ENCODE data around the gene ARID1B. TPM values are rescaled to one million over a fixed set of nuclear protein-coding genes. Genes with fewer than 3 reads are reported as not detected.

The ARID1B gene
- total RNA-seq, 1 donor from 2014 or later = 66.3 TPM

DNA sequence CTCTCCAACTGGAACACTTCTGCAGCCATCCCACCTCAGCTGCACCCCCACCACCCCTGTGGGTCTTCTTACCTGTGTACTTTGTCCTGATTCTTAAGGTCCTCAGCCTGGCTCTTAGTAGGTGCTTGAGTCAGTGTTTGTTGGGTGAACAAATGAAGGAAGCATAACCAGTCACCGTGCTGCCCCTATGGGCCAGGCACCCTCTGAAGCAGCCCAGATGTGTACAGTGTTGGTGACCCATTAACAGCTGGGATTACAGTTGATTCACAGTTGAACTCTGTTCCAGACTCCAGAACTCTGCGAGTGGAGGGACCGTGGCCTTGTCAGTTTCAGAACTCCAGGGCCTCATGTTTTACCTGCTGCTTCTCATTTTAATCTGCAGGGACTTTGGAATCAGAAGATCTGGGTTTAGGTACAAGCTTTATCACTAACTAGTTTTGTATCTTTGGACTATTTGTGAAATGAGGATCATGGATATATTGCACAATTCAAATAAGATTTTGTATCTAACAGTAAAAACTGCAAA lies 342.4 kb downstream of the ARID1B start:
- DNase-seq (ENCODE audit: low spot score) = no peak
- H3K27me3 Mint-ChIP-seq (ENCODE audit: low read depth) = no peaks in the 10 kb centered on the region
- intact Hi-C loops (cut with micrococcal nuclease) = no loop called here
- peaks cover 10% of the 10 kb centered on the region for H3K36me3 Mint-ChIP-seq (ENCODE audit: low read depth)
- no peaks in the 10 kb centered on the region for H3K9me3 Mint-ChIP-seq
- H3K4me3 Mint-ChIP-seq (ENCODE audit: low read depth) = no peak overlapping the region
- no peak overlapping the region for H3K27ac Mint-ChIP-seq
- H3K4me1 Mint-ChIP-seq (ENCODE audit: low read depth) = peaks cover 6% of the 10 kb centered on the region

DNA sequence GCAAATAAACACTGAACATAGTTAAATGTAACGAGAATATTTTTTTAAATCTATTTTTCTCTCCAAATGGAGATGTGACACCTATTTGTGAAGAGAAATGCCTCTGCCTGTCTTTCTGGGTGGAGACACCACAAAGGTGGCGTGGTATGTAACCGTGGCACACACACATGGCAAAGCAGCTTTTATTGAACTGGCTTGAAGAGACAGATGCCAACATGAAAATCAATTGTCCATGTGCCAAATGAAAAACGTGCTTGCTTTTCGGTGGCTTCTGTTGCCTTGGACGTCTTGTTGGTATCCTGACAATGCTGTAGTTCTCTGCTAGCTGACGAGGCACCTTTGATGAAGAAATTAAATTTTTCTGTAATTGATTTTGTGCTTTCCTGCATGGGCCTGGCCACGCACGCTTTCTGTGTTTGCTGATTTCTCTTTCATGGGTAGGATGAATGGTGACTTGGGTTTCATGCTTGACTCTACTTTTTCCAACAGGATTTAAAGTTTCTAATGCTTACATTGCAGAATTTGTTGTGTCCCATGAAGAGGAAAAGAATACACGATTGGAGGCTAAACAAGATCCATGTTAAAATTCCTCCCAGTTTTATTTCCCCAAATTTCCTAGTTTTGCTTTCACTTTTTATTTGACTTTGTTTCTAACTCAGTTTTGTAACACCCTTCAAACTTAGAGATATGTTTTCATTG lies 343.5 kb downstream of the ARID1B start:
- no peak overlapping the region for H3K4me3 Mint-ChIP-seq (ENCODE audit: low read depth)
- no peaks in the 10 kb centered on the region for H3K9me3 Mint-ChIP-seq
- peaks cover 10% of the 10 kb centered on the region for H3K4me1 Mint-ChIP-seq (ENCODE audit: low read depth)
- no peak for DNase-seq (ENCODE audit: low spot score)
- H3K27ac Mint-ChIP-seq = no peak overlapping the region
- intact Hi-C loops (cut with micrococcal nuclease) = no loop called here
- H3K27me3 Mint-ChIP-seq (ENCODE audit: low read depth) = no peaks in the 10 kb centered on the region
- H3K36me3 Mint-ChIP-seq (ENCODE audit: low read depth) = peaks cover 4% of the 10 kb centered on the region

GRCh38 chr6:157121897-157122296 lies 344.7 kb downstream of the ARID1B start:
- H3K4me1 Mint-ChIP-seq (ENCODE audit: low read depth) = peaks cover 10% of the 10 kb centered on the region
- H3K27me3 Mint-ChIP-seq (ENCODE audit: low read depth) = no peaks in the 10 kb centered on the region
- H3K9me3 Mint-ChIP-seq = no peaks in the 10 kb centered on the region
- no peak overlapping the region for H3K4me3 Mint-ChIP-seq (ENCODE audit: low read depth)
- H3K36me3 Mint-ChIP-seq (ENCODE audit: low read depth) = peaks cover 4% of the 10 kb centered on the region
- no peak for DNase-seq (ENCODE audit: low spot score)
- H3K27ac Mint-ChIP-seq = no peak overlapping the region
- intact Hi-C loops (cut with micrococcal nuclease) = no loop called here

GRCh38 chr6:157123234-157123633 lies 346.1 kb downstream of the ARID1B start:
- DNase-seq (ENCODE audit: low spot score) = no peak
- Mint-ChIP-seq H3K36me3 (ENCODE audit: low read depth) (peaks cover 5% of the 10 kb centered on the region), H3K9me3 (no peaks in the 10 kb centered on the region), H3K27ac (no peak overlapping the region), H3K4me1 (ENCODE audit: low read depth) (peaks cover 10% of the 10 kb centered on the region), H3K4me3 (ENCODE audit: low read depth) (no peak overlapping the region), H3K27me3 (ENCODE audit: low read depth) (no peaks in the 10 kb centered on the region)
- intact Hi-C loops (cut with micrococcal nuclease) = no loop called here

DNA sequence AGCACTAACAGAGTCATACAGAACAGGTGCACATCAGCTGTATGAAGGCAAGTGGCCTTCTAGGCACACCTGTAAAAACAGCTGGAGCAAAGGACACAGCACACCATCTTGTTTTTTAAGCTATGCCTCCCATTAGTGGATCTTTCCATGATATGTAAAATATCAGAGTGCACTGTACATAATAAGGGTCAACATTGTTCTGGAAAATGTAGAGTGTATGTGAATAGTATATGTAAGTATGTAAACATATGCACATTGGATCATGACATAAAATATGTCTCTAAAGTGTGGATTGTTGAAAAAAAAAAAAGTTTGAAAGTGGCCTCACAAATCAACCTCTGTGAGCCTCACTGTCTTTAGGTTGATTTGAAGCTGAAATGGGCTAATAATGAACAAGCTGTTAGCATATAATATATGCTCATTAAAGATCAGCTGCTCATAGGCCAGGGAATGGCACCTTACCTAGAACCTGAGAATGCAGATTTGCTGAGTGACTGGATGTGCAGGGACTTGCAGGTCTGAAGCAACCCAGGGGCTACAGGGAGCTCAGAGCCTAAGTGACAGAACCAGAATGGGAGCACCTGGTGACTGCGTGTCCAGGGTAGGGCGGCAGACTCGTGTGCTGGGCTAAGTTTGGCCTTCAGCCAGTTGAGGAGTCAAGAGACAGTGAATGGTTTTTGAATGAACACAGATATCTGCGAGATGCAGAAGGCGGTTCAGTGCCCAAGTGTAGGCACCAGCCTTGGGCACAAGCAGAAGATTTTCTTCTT lies 347.5 kb downstream of the ARID1B start:
- peaks cover 9% of the 10 kb centered on the region for H3K36me3 Mint-ChIP-seq (ENCODE audit: low read depth)
- intact Hi-C loops (cut with micrococcal nuclease) = no loop called here
- no peaks in the 10 kb centered on the region for H3K27me3 Mint-ChIP-seq (ENCODE audit: low read depth)
- no peak for DNase-seq (ENCODE audit: low spot score)
- no peaks in the 10 kb centered on the region for H3K9me3 Mint-ChIP-seq
- H3K4me1 Mint-ChIP-seq (ENCODE audit: low read depth) = peaks cover 13% of the 10 kb centered on the region
- no peak overlapping the region for H3K27ac Mint-ChIP-seq
- no peak overlapping the region for H3K4me3 Mint-ChIP-seq (ENCODE audit: low read depth)

DNA sequence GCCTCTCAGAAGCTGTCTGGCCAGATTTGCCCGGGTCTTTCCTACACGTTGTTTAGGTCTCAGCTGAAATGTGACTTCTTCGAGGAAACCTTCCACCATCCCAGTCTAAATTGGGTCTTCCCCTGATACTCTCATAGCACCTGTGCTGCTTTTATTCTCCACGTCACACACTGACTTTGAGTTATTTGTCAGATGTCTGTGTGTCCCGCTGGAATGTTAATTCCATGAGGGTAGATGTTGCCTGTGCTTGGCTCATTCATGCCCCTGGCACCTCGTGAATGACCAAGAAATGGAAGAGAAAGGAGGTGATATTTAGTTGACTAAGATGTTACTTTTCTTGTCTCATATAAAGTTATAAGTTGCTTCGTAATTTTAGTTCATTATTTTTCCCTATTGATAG lies 348.4 kb downstream of the ARID1B start:
- intact Hi-C loops (cut with micrococcal nuclease) = no loop called here
- DNase-seq (ENCODE audit: low spot score) = no peak
- Mint-ChIP-seq H3K4me1 (ENCODE audit: low read depth) (peaks cover 13% of the 10 kb centered on the region), H3K36me3 (ENCODE audit: low read depth) (peaks cover 9% of the 10 kb centered on the region), H3K27ac (no peak overlapping the region), H3K4me3 (ENCODE audit: low read depth) (no peak overlapping the region), H3K27me3 (ENCODE audit: low read depth) (no peaks in the 10 kb centered on the region), H3K9me3 (no peaks in the 10 kb centered on the region)

- no peak for DNase-seq (ENCODE audit: low spot score)
- Mint-ChIP-seq H3K9me3 (no peaks in the 10 kb centered on the region), H3K27me3 (ENCODE audit: low read depth) (no peaks in the 10 kb centered on the region), H3K4me3 (ENCODE audit: low read depth) (no peak overlapping the region), H3K4me1 (ENCODE audit: low read depth) (peaks cover 7% of the 10 kb centered on the region), H3K36me3 (ENCODE audit: low read depth) (peaks cover 13% of the 10 kb centered on the region), H3K27ac (no peak overlapping the region)
- intact Hi-C loops (cut with micrococcal nuclease) = no loop called here
These were observed 349.3 kb downstream of the ARID1B start for GRCh38 chr6:157126183-157127098.

GRCh38 chr6:157128235-157128775 lies 351.1 kb downstream of the ARID1B start:
- no peak for DNase-seq (ENCODE audit: low spot score)
- H3K4me1 Mint-ChIP-seq (ENCODE audit: low read depth) = peaks cover 7% of the 10 kb centered on the region
- no peaks in the 10 kb centered on the region for H3K27me3 Mint-ChIP-seq (ENCODE audit: low read depth)
- no peak overlapping the region for H3K4me3 Mint-ChIP-seq (ENCODE audit: low read depth)
- intact Hi-C loops (cut with micrococcal nuclease) = no loop called here
- no peak overlapping the region for H3K27ac Mint-ChIP-seq
- H3K36me3 Mint-ChIP-seq (ENCODE audit: low read depth) = peaks cover 10% of the 10 kb centered on the region
- H3K9me3 Mint-ChIP-seq = no peaks in the 10 kb centered on the region

- Mint-ChIP-seq H3K4me1 (ENCODE audit: low read depth) (peaks cover 10% of the 10 kb centered on the region), H3K36me3 (ENCODE audit: low read depth) (peaks cover 23% of the 10 kb centered on the region), H3K27ac (no peak overlapping the region), H3K9me3 (no peaks in the 10 kb centered on the region), H3K27me3 (ENCODE audit: low read depth) (no peaks in the 10 kb centered on the region), H3K4me3 (ENCODE audit: low read depth) (no peak overlapping the region)
- no peak for DNase-seq (ENCODE audit: low spot score)
- intact Hi-C loops (cut with micrococcal nuclease) = no loop called here
These were observed 354.1 kb downstream of the ARID1B start for GRCh38 chr6:157131250-157131649.

- Mint-ChIP-seq H3K27ac (no peak overlapping the region), H3K9me3 (no peaks in the 10 kb centered on the region), H3K27me3 (ENCODE audit: low read depth) (no peaks in the 10 kb centered on the region), H3K4me1 (ENCODE audit: low read depth) (peaks cover 11% of the 10 kb centered on the region), H3K36me3 (ENCODE audit: low read depth) (peaks cover 18% of the 10 kb centered on the region), H3K4me3 (ENCODE audit: low read depth) (no peak overlapping the region)
- intact Hi-C loops (cut with micrococcal nuclease) = no loop called here
- no peak for DNase-seq (ENCODE audit: low spot score)
These were observed 356.7 kb downstream of the ARID1B start for GRCh38 chr6:157133856-157134255.

DNA sequence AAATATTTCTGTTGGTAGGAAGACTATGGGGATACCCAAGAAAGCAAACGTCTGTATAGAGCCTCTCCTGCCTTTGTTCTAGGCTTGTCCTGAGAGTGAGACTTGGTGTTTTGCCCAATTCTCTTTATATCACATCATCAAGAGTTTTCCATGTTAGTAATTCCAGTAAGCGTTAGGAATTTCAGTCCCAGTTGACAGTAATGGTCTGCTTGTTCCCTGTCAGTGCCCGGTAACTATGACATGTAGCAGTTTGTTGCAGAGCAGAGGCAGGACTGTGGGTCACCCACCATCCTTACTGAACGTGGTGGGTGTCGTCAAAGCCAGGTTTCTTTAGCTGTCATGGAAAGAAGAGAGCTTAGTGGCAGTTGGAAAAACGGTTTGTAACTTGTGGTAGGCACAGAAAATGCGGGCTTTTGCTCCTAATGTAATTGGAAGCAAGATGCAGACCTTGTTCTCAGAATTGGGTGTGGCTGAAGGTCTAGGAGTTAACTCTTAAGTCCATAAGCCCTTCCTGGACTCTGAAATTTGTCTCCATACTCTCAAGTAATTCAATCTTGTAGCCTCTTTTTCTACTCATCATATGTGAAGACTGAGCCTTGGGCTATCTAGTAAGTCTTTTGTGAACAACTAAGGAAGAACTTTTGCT lies 357.3 kb downstream of the ARID1B start:
- DNase-seq (ENCODE audit: low spot score) = no peak
- no peak overlapping the region for H3K27ac Mint-ChIP-seq
- H3K36me3 Mint-ChIP-seq (ENCODE audit: low read depth) = peaks cover 18% of the 10 kb centered on the region
- H3K9me3 Mint-ChIP-seq = no peaks in the 10 kb centered on the region
- intact Hi-C loops (cut with micrococcal nuclease) = no loop called here
- no peaks in the 10 kb centered on the region for H3K27me3 Mint-ChIP-seq (ENCODE audit: low read depth)
- no peak overlapping the region for H3K4me3 Mint-ChIP-seq (ENCODE audit: low read depth)
- peaks cover 11% of the 10 kb centered on the region for H3K4me1 Mint-ChIP-seq (ENCODE audit: low read depth)

GRCh38 chr6:157135691-157136090 lies 358.5 kb downstream of the ARID1B start:
- intact Hi-C loops (cut with micrococcal nuclease) = no loop called here
- Mint-ChIP-seq H3K27me3 (ENCODE audit: low read depth) (no peaks in the 10 kb centered on the region), H3K4me1 (ENCODE audit: low read depth) (peaks cover 11% of the 10 kb centered on the region), H3K36me3 (ENCODE audit: low read depth) (peaks cover 23% of the 10 kb centered on the region), H3K27ac (no peak overlapping the region), H3K9me3 (no peaks in the 10 kb centered on the region), H3K4me3 (ENCODE audit: low read depth) (no peak overlapping the region)
- DNase-seq (ENCODE audit: low spot score) = no peak

Data from activated T-helper 2 cell treated with anti-CD3 and anti-CD28 coated beads, Interferon-gamma antibody, Interleukin-2, Interleukin-4, amounts not matched to agents 10 μg/mL and 5 μg/mL and 100 μg/mL, durations not matched to agents 14 hours and 24 hours and 36 hours (primary cell).